ENCODE data around the gene GABBR2.

The GABBR2 gene

DNA sequence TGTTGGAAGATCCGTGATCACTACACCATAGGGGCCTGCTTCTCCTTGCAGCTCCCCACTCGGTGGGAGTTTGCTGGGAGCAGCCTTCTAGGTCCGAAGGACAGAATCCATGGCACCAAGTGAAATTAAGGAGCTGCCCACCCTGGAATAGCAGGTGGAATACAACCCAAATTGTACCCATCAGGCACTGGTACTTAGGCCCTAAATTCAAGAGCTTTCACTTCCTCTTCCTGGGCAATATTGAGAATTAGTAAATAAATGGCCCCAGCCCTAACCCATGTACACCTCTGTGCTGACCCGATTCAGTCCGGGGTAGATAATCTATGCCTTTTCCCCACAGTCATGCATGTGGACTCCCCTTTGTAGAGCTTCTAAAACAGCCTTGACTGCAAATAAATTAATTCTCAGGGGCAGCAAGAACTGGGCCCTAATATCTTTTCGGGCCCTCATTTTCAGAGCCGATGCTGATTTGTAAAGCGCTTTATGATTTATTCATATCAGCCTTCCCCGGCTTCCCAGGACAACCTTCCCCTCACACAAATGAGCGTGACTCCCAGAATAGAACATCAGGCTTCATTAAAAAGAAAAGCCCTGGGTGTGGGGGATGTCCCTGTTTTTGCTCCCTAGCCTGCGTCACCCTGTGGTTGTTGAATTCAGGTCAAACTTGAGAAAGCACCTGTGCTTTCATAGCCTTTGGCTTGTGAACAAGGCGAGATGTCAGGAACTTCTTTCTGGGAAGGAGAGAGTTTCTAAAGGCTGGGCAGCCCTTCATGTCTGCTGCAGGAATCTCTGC, 327.2 kb downstream of the GABBR2 start:
- in situ Hi-C loops (cut with MboI; ENCODE audit: low sequenced_read_pairs) = no loop called here

DNA sequence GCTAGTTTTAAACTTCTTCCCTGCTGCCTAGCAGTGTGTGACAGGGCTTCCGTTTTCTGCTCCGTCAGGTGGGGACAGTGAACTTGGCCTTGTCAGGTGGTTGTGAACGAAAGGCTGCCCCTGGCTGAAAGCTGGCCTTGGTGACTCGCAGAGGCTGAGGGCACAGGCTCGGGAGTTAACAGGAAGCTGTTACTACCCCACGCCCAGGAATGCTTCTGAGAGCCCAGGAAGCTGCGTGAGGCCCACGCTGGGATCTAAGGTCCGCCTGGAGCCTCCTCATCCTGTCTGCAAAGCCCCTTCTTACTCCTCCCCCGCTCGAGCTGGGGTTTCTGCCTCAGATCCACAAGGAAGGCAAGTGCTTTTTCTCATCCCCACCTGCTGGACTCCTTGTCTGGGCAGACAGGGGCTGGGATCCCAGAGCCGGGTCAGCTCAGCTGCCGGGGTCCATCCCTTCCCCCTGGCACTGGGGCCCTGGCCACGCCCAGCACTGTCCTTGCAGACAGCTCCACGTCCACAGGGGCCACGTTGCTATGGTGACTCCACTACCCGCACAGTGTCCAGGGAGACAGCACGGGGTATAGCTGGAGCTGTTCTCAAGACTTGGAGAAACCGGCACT, 328.6 kb downstream of the GABBR2 start:
- in situ Hi-C loops (cut with MboI; ENCODE audit: low sequenced_read_pairs) = no loop called here

DNA sequence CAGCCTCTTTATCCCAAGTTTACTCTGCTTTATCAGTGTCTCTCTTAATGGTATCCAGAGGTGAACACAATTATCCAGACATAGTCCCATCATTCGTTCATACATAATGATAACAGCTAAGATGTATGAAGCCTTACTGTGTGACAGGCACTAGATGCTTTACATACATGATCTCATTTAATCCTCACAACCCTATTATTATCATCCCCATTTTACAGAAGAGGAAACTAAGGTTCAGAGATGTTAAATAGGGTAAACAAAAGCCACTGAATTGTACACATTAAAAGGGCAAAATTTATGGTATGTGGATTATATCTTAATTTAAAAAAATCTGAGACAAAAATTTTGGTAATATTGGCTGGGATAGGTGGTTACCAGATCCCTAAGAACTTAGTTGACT, 329.2 kb downstream of the GABBR2 start:
- in situ Hi-C loops (cut with MboI; ENCODE audit: low sequenced_read_pairs) = no loop called here

DNA sequence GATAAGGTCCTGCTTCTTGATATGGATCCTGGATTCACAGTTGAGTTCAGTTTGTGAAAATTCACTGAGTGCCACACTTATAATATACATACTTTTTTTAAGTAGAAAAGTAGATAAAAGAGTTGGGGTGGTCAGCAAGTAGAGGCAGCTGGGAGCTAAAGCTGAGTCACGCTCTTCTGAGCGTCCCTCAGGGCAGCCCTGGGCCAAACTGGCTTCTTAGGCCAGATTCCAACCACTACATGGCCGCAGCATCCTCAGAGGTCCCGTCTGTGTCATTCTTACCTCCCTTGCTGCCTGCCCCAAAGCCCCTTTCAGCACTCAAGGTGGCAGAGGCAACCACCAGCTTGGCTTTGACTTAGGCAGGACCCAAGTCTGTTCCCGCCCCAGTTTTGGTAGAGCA, 329.9 kb downstream of the GABBR2 start:
- in situ Hi-C loops (cut with MboI; ENCODE audit: low sequenced_read_pairs) = no loop called here

DNA sequence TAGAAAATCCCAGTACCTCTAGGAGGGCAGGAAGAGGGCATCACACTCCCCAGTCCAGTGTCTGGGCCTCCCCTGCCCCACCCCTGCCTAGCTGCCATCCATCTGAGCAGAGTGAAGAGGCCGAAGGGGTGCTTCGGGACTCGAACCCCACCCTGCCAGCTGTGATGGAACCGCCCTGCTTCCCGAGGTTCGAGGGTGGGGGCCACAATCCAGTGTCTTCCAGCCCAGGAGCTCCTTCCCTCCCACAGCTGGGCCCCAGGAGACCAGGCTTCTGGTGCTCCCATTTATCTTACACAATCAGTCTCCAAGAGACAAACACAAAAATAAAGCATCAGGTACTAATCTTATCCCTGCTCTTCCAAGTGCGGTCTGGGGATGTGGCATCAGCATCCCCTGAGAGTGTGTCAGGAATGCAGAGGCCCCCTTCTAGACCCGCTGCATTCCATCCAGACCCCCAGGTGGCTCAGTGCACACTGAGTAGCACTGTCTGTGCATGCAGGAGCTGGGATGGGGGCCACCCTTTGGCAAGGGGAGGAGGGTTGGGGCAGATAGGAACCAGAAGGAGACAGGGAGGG, 330.4 kb downstream of the GABBR2 start:
- in situ Hi-C loops (cut with MboI; ENCODE audit: low sequenced_read_pairs) = no loop called here

DNA sequence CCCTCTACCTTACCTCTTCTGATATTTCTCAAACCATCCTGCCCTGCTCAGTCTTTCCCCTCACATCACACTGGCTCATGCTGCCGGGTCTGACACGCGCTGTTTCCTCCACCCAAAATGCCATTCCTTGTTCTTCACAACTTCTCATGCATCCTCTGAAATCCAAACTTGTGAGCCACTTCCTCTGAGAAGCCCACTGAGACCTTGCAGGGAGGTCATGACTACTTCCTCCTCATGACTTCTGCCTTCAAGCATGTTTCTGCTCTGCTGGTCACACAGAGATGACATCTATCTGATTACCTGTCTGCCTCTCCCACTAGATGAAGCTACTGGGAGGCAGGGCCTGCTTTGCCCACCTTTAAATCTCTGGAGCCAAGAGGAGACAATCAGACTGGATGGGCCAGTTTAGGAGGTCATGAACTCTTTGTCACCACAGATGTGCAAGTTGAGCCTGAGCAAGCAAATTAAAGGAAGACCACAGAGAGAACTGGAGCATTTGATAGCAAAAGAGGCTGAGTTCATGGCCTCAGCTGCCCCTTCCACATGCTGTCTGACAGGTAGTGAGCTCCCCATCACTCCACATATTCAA, 333.5 kb downstream of the GABBR2 start:
- in situ Hi-C loops (cut with MboI; ENCODE audit: low sequenced_read_pairs) = no loop called here

DNA sequence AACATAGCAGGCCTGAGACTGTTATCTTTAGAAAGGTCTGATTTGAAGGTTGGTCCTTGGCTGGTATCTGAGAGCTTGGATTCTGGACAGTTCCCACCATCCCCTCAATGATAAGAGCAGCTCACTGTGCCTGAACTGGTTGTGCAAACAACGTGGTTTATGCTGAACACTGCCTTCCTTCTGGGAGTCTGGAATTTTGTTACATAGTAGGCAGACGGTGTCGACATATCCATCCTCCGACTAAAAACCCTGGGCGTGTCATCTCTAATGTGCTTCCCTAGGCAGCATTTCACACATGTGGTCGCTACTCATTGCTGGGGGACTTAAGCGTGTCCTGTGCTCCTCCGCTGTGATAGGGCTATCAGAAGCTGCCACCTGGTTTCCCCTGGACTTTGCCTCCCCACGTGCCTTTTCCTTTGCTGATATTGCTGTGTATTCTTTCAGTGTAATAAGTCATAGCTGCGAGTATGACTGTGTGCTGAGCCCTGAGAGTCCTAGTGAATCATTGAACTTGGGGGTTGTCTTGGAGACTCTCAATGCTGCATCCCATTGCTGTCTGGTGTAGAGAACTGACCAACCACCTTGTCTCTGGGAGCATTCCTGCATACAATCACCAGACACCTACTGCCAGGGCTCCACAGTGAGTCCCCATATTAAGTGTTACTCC, 334.2 kb downstream of the GABBR2 start:
- in situ Hi-C loops (cut with MboI; ENCODE audit: low sequenced_read_pairs) = no loop called here

DNA sequence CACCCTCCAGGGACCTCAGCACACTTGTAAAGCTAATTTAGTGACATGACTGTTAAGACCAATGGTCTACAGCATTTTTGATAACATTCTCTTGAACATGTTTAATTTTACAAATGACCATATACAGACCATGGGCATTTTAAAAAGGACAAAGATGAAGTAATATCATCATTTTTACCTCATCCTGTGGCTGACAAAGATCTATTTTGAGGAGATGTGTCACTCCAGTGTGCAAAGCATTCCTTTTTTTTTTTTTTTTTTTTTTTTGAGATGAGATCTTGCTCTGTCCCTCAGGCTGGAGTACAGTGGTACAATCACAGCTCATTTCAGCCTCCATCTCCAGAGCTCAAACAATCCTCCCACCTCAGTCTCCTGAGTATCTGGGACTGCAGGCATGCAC, 335.1 kb downstream of the GABBR2 start:
- in situ Hi-C loops (cut with MboI; ENCODE audit: low sequenced_read_pairs) = no loop called here

DNA sequence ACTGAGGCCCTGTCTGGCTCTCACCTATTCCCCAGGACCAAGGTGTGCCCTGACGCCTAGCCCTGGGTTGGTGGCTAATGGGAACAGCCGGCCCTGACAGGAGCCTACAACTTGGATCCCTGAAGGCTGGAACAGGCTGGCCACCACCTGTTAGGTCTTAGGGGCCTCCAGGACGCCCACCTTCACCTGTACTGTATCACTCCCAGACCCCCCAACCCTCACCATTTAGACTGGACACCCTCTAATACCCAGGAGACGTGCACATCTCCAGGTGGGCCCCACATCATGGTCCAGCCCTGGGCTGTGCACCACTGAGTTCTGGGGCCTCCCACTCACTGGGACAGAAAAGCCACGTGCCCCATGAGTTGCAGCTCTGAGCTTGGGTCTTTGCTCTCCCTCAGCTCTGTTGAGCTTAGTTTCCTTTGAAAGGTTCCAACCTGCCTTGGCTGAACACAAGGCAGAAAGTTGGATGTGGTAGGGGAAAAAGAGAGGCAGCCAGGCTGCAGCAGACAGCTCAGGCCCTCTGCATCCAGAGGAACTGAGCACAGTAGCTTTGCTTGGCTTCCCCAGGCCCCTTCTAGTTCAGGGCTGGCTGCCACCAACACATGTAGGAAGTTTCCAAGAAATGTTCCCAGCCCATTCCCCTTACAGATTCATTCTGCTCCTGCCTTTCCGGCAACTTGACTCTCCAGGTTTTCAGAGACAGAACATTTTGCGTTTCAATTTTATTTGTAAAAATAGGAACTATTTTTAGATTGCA, 336.5 kb downstream of the GABBR2 start:
- in situ Hi-C loops (cut with MboI; ENCODE audit: low sequenced_read_pairs) = no loop called here

DNA sequence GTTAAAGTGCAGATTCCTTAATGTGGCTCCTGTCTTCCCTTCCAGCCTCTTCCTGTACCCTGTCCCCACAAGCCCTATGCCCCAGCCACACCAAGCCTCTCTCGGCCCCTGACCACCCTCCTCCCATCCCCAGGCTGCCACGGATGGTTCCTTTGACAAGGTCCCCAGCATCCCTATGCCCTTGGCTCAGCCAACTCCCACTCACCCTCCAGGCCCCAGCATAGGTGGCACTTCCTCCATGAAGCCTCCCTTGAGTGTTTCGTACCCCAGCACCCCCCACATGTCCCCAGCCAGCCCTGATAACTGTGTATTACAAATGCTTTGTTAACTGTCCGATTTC, 337.8 kb downstream of the GABBR2 start:
- in situ Hi-C loops (cut with MboI; ENCODE audit: low sequenced_read_pairs) = no loop called here

DNA sequence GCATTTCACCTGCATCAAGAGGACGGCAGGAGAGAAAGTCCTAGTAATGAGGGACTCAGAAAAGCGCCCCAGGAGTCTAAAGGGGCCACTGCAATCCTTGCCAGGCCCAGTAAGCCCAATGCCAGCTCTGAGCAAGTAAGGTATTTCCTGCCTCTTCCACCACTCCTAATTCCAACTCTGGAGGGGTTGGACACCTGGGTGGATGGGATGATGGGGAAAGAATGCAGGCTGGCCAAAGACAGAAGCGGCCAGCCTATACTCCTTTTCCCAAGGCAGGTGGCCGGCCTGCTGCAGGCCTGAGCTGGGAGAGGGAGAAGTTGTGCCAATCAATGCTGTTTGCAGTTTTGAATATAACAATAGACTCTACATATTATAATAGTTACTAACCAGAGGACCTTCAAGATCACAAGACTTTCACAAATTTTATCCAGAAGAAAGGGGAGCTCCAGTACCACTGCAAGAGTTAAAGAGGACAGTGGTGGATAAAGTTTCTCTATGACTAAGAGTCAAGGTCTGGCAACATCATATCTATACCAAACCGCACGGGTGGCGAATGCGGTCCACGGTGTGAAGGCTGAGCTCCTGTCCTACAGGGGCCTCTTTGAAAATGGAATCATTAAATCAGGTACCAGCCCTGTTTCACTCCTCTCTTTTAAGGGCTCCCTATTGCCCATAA, 338.3 kb downstream of the GABBR2 start:
- in situ Hi-C loops (cut with MboI; ENCODE audit: low sequenced_read_pairs) = no loop called here

DNA sequence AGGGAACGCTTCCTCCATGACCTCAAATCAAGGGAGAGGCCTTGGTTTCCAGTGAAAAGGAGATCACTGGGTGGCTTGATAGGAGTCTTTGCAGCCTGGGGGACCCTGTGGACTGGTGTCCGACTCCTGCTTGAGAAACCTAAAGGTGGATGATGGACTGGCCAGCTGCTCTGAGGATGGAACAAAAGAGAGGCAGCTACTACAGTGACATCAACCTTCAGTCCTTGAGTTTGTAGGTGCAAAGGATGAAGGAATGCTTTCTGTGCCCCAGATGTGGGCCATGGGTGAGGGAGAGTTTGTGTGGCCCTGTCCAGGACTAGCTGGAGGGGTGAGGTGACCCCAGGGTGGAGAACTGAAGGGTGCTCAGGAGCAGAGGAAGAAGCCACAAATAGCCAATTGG, 338.8 kb downstream of the GABBR2 start:
- in situ Hi-C loops (cut with MboI; ENCODE audit: low sequenced_read_pairs) = no loop called here

DNA sequence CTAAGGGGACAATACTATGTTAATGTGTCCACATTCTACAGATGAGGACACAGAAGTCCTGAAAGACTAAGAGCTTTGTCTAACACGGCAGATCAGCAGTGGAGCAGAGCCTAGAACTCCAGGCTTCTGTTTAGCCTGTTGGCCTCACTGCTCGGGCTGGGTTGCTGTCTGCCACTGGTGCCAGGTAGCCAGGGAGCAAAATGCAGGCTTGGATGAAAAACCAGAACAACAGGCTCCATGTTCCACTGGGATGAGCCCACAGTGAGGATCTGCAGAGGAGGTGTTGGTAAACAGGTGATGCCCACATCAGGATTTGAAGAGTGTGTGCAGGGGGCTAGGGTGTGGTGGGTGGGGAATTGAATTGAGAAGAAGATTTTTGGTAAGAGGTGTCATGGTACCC, 339.3 kb downstream of the GABBR2 start:
- in situ Hi-C loops (cut with MboI; ENCODE audit: low sequenced_read_pairs) = no loop called here

DNA sequence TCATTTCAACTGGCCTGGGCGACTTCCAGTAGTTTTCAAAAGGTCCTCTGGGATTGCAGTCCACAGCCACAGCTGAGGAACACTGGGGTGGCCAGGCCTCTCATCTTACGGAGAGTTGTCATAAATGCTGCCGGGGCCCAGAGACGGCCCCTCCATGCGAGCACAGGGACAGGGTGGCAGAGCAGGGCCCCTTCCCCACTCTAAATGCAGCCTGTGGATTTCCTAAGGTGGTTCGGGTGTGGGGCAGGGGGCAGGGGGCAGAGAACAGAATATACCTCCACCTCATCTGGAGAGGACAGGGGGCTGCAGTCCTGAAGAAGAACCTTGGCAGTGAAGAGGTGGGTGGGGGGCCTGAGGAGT, 339.7 kb downstream of the GABBR2 start:
- in situ Hi-C loops (cut with MboI; ENCODE audit: low sequenced_read_pairs) = no loop called here

DNA sequence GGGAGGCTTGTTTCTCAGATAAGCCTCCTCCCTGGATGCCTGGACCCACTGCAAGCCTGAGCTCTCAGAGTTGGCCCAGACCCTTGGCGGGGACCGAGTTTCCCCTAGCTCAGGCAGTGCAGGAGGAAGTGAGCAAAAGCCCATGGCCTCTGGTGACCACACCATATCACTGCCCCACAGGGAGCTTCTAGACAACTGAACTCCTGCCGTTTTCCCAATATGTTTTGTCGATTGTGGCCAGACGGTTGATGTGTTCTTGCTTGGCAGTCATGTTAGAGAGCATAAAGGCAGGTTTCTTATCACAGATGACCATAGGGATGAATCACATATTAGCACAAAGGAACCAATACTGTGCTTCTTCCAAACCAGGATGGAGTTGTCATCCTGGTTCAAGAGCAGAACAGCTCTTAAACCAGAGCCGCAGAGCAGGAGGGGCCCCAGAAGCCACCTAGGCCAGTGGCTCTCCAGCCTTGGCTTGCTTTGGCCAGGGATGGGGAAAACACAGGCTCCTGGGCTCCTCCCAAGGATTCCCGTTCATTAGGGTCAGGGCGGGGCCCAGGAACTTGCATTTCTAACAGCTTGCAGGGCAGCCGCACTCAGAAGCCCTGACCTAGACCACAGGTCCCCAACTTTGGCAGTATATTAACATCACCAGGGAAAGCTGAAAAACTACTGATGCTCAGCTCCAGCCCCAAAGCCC, 340.2 kb downstream of the GABBR2 start:
- in situ Hi-C loops (cut with MboI; ENCODE audit: low sequenced_read_pairs) = no loop called here

DNA sequence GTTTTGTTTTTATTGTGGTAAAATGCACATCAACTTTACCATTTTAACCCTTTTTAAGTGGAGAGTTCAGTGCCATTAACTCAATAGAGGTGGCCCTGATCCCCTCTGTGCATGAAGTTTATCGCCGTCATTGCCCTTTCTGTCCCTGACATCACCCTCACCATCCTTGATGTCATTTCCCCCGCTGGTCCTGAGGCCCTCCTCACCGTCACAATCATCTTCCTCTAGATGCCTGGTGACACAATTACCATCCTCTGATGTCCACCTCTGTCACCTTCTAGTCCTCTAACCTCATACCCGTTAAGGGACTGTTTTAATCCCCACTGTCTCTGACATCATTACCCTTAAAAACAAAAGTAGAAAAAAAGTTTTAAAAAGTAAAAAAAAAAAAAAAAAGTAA, 340.8 kb downstream of the GABBR2 start:
- in situ Hi-C loops (cut with MboI; ENCODE audit: low sequenced_read_pairs) = no loop called here

DNA sequence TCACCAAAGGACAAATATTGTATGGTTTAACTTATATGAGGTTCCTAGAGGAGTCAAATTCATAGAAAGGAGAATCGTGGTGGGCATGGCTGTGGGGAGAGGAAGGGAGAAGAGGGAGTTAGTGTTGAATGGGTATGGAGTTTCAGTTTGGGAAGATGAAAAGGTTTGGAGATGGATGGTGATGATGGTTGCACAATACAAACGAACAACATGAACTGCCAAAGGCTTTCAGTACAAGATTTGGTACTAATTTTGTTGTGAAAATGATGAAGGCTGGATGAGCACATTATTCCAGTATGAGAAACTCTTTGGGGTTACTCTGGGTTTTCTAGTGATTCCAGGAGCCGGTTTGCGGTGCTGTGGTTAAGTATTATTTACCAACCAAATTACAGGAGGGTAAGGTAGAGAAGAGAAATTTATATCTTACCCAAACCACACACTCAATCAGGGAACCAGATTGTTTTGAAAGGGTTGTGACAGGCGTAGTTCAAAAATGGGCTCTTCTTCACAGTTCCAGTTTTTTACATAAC, 341.3 kb downstream of the GABBR2 start:
- in situ Hi-C loops (cut with MboI; ENCODE audit: low sequenced_read_pairs) = no loop called here

DNA sequence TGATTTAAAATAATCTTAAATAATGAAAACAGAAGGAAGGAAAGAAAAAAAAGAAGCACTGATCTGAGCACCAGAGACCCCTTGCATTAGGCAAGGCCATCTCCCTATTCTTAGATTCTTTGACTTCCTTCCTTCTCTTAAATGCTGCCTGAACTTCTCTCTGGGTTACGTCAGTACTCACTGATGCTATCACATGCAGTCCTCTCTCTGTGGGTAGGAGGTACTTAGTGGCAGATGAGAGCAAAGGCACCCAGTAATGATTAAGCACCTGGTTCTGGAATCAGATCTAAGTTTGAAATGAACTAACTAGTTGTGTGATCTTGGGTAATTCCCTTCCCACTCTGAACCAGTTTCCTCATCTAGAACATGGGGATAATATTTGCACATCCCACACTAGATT, 343.0 kb downstream of the GABBR2 start:
- in situ Hi-C loops (cut with MboI; ENCODE audit: low sequenced_read_pairs) = no loop called here

DNA sequence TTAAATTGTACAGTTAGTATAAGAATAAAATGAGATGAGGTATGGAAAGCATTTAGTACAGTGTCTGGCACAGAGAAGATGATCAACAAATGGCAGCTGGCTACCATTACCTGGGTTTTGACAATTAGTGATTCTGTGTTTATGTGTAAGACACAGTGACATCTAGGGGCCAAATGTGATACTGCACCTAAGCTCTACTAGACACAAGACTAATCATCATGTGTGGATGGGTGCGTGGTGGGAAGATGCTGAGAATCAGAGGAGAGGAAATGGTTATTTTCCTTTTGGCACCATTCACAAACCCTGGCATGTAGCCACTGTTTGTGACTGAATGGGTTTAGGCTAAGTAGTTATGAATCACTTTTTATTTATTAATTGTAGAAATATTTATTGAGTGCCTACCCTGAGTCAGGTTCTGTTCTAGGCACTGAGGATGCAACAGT, 343.5 kb downstream of the GABBR2 start:
- in situ Hi-C loops (cut with MboI; ENCODE audit: low sequenced_read_pairs) = no loop called here
